HG02623 (cell line): ENCODE data around the gene EXOC6B.

ENCODE experiments used
- ATAC-seq: cut with Tn5 transposase; IDR thresholded peaks from one replicate; pipeline ENCODE4 v1.9.1; 2021; ENCODE audit warnings: moderate library complexity; ENCODE audit not compliant: unreplicated experiment

EXOC6B gene

GRCh38 chr2:72128843-72129227 is 697.0 kb downstream of the EXOC6B start:
- ATAC-seq, result no peak

- ATAC-seq, result no peak
These were observed 697.6 kb downstream of the EXOC6B start for GRCh38 chr2:72128059-72128842.

GRCh38 chr2:72127401-72128058 is 698.3 kb downstream of the EXOC6B start:
- no peak for ATAC-seq

- no peak for ATAC-seq
These were observed 699.4 kb downstream of the EXOC6B start for GRCh38 chr2:72126186-72127100.
